Subcutaneous adipose tissue (tissue), 4 donors: Measurements from ENCODE around the gene SHROOM2. TPM values are rescaled to one million over a fixed set of nuclear protein-coding genes. Genes with fewer than 3 reads are reported as not detected.

Experiments
- total RNA-seq, 4 donors: library from RNA; depleted of rRNA; stranded (reverse); fragments of >200 nt; gene quantifications; one replicate each; pipeline ENCODE4 v1.1.0, GENCODE V29; 2016
- TF ChIP-seq, protein P1 (sequence below): fragments of 450-650 bp; IDR thresholded peaks from one replicate; pipeline ENCODE4 v1.5.1; 2016; ENCODE audit warnings: low read depth, mild to moderate bottlenecking, control low read depth, antibody characterized with exemption, moderate library complexity

SHROOM2 gene
- total RNA-seq, 4 donors from 2014 or later = 0.16 to 0.44 (median 0.27) TPM

DNA sequence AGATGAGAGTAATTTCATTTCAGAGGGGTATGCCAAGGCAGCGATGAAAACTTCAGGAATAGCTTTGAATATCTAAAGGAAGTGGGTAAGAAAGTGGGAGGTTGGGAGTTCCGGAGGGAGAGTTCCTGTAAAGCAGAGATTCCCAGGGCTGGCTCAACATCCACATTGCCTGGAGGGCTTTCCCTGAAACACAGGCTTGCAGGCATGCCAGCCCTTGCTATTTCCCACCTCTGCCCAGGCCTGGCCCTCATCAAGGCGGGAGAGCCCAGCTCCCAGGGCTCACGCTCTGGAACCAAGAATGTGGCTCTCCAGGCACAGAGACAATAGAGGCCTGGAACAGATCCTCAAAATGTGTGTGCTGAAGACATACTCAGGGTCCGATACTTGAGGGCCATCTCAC lies 137.1 kb downstream of the SHROOM2 start:
- TF ChIP-seq, protein P1, sequence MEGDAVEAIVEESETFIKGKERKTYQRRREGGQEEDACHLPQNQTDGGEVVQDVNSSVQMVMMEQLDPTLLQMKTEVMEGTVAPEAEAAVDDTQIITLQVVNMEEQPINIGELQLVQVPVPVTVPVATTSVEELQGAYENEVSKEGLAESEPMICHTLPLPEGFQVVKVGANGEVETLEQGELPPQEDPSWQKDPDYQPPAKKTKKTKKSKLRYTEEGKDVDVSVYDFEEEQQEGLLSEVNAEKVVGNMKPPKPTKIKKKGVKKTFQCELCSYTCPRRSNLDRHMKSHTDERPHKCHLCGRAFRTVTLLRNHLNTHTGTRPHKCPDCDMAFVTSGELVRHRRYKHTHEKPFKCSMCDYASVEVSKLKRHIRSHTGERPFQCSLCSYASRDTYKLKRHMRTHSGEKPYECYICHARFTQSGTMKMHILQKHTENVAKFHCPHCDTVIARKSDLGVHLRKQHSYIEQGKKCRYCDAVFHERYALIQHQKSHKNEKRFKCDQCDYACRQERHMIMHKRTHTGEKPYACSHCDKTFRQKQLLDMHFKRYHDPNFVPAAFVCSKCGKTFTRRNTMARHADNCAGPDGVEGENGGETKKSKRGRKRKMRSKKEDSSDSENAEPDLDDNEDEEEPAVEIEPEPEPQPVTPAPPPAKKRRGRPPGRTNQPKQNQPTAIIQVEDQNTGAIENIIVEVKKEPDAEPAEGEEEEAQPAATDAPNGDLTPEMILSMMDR = no peak

DNA sequence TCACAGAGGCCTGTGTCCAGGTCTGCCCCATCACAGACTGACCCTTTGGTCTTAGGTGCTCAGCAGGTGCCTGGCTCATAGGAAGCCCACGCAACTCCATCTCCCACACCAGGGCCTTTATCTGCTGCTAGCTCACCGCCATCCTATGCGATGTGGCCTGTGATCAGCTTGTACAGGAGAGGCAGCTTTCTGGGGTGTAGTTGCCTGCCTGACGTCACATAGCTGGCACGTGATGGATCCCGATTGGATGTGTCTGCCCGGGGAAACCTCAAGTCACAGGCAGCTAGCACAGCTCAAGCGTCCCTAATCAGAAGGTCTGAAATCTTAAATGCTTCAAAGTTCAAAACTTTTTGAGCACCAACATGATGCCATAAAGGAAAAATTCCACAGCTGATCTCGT lies 139.8 kb downstream of the SHROOM2 start:
- TF ChIP-seq, protein P1 = no peak

DNA sequence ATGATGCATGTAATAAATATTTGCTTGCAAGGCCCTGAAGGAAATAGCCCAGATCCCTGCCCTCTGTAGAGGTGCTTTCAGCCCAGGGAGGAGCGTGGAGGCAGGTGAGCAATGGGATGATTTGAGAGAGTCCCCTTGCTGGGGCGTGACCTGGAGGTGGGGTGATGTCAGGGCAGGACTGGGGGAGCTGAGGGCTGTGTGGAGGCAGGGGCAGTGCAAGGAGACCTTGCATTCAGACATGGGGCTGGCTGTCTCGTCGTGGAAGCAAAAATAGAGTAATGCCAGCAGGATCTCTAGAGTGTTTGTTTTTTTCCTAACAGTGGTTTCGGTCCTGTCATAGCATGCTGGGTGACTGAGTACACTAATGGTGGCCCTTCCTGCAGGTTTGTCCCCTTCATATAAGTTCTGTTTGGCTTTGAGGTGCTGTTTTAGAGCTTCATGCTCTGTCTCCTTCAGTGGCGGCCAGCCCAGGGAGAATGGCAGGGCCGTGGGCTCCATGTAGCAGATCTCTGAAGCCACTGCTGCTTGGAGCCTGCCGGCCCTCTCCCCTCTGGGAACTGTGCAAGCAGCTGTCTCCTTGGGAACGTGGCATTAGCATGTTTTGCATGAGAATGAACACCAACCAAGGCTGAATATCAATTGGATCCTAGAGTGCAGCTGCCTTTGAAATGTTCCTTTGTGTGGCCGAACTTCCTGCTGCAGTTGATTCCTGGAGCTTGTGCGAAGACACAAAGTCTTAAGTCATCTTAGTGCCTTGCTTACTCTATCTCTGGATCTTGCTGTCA lies 141.7 kb downstream of the SHROOM2 start:
- TF ChIP-seq, protein P1 = no peak

DNA sequence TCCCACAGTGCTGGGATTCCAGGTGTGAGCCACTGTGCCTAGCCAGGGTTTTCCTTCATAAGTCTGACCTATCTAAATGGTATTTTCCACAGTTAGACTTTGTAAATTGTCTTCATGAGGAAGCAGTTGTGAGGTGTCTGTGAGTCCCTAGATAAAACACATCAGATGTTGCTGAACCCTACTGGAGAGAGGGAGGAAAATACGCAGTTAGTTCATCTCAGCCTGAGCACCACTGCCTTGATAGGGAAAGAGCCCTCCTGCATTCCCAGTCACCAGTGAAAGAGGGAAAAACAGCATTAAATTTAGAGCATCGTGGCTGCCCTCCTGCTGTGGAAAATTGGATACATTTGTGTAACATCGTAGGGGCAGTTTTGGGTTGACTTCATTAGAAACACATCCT lies 149.2 kb downstream of the SHROOM2 start:
- TF ChIP-seq, protein P1 = no peak

DNA sequence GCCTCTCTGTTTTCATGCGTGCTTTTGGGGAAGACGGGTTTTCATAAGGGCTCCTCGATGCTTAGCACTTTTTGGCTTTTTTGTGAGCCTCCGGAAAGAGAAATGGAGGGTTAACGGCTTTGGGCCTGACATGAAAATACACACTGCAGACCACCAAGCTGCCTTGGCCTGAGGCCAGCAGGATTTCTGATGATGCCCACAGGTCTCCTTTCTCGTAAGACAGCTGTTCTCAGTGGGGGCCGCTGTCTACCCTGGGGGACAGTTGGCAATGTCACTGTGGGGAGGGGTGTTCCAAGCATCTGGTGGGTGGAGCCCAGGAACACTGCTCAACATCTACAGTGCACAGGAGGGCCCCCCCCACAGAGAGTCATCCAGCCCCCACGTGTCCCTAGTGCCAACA lies 151.5 kb downstream of the SHROOM2 start:
- TF ChIP-seq, protein P1 = no peak

DNA sequence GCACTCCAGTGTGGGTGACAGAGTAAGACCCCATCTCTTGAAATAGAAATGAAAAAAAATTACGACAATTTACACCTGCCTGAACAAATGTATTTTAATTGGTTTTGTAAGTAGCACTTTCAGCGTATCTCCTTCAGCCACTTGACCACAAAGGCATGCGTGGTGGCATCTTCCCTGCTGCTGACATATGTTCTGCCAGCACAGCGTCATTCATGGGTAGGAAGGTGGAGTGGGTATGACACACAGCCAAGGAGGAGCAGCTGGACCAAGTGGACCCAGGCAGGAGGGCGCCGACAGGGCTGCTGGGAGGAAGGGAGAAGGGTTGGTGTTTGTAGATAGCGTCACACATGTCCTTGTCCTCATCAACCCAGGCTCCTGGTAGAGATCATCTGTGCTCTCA lies 152.3 kb downstream of the SHROOM2 start:
- TF ChIP-seq, protein P1 = no peak

DNA sequence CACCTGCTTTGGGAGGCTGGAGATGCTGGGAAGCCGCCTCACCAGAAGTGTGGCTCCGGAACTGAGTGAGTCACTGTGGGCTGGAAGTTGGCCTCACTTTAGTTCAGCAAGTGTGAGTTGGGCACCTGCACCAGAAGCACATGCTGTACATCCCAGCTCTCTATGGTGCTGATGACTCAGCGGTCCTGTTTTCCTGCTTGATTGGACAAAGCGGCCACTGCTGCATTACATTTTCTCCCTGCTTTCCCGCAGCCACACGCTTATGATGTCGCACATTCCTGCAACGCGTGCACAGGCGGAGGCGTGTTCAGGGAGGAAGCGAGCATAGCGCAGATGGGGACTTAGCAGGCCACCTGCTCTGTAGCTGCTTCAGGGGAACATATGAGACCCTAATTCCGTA lies 154.2 kb downstream of the SHROOM2 start:
- TF ChIP-seq, protein P1 = no peak
